Measurements from ENCODE around the gene BFSP2.

DNA sequence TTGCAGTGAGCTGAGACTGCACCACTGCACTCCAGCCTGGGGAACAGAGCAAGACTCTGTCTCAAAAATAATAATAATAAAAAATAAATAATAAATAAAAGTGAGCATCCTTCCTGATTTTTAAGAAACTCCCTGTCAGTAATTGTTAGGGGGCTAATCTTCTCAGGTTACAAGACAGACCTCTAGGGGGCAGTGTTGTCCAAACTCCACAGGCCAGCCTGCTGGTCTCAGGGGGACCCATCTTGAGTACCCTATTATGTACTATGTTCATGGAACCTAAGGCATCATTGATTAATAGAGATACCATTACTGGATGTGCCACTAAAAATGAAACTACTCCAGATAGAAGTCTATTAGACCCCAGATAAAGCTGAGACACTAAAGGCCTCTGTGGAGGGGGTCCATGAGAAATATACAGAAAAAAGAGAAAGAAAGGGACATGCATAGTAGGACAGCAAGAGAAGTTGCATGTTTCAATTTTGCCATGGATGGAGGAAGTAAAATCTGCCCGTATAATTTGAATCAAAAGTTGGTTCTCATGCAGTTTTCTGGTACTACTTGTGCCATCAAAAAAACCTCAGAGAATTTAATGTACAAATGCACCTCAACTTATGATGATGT is 88.2 kb downstream of the BFSP2 start:
- TF ChIP-seq, protein P1, sequence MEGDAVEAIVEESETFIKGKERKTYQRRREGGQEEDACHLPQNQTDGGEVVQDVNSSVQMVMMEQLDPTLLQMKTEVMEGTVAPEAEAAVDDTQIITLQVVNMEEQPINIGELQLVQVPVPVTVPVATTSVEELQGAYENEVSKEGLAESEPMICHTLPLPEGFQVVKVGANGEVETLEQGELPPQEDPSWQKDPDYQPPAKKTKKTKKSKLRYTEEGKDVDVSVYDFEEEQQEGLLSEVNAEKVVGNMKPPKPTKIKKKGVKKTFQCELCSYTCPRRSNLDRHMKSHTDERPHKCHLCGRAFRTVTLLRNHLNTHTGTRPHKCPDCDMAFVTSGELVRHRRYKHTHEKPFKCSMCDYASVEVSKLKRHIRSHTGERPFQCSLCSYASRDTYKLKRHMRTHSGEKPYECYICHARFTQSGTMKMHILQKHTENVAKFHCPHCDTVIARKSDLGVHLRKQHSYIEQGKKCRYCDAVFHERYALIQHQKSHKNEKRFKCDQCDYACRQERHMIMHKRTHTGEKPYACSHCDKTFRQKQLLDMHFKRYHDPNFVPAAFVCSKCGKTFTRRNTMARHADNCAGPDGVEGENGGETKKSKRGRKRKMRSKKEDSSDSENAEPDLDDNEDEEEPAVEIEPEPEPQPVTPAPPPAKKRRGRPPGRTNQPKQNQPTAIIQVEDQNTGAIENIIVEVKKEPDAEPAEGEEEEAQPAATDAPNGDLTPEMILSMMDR (IDR thresholded peaks at IDR 0.05; ENCODE audit: poor library complexity), result peak; percentile 59
- no peak for TF ChIP-seq EZH2 (IDR thresholded peaks at IDR 0.05; ENCODE audit: borderline replicate concordance)
- no peak for TF ChIP-seq EZH2phosphoT487 (IDR thresholded peaks at IDR 0.05; ENCODE audit: low read depth, severe bottlenecking, unreplicated experiment)
